GM19397 (cell line): ENCODE results near the gene SMIM24.

Source experiments
- ATAC-seq: cut with Tn5 transposase; IDR thresholded peaks from one replicate; pipeline ENCODE4 v1.9.1; 2021; ENCODE audit warnings: mild to moderate bottlenecking, moderate library complexity; ENCODE audit not compliant: unreplicated experiment

SMIM24 gene

GRCh38 chr19:3499738-3500428 is 19.6 kb upstream of the SMIM24 start:
- no peak for ATAC-seq

GRCh38 chr19:3497757-3498520 is 17.6 kb upstream of the SMIM24 start:
- no peak for ATAC-seq

GRCh38 chr19:3496392-3497273 is 16.3 kb upstream of the SMIM24 start:
- no peak for ATAC-seq

- no peak for ATAC-seq
Observed at GRCh38 chr19:3494559-3494958, 14.2 kb upstream of the SMIM24 start.

GRCh38 chr19:3494051-3494450 is 13.7 kb upstream of the SMIM24 start:
- ATAC-seq, result no peak

- no peak for ATAC-seq
Observed at GRCh38 chr19:3493651-3494050, 13.3 kb upstream of the SMIM24 start.

GRCh38 chr19:3492919-3493318 is 12.6 kb upstream of the SMIM24 start:
- ATAC-seq, result no peak

GRCh38 chr19:3492131-3492839 is 12.0 kb upstream of the SMIM24 start:
- ATAC-seq, result no peak

- no peak for ATAC-seq
Observed at GRCh38 chr19:3491396-3492119, 11.2 kb upstream of the SMIM24 start.

- ATAC-seq, result no peak
Observed at GRCh38 chr19:3483226-3483628, 2.9 kb upstream of the SMIM24 start, which contains the start of gene SMIM44. SMIM44 (minus strand) TSS chr19:3483441; CDS start chr19:3483403, 38 bp downstream.

- no peak for ATAC-seq
Observed at GRCh38 chr19:3482507-3483225, 2.3 kb upstream of the SMIM24 start.

GRCh38 chr19:3481241-3482090 is 1.1 kb upstream of the SMIM24 start:
- ATAC-seq, result no peak

- ATAC-seq, result no peak
Observed at GRCh38 chr19:3479834-3480215, 500 bp downstream of the SMIM24 start.

- no peak for ATAC-seq
Observed at GRCh38 chr19:3479177-3479833, 1.0 kb downstream of the SMIM24 start.

GRCh38 chr19:3478409-3479176 is 1.7 kb downstream of the SMIM24 start:
- no peak for ATAC-seq

- ATAC-seq, result no peak
Observed at GRCh38 chr19:3477951-3478350, 2.4 kb downstream of the SMIM24 start.

GRCh38 chr19:3477506-3477905 is 2.8 kb downstream of the SMIM24 start:
- no peak for ATAC-seq
